HG03457 (cell line): ENCODE measurements around the gene LIPE.
A peak's percentile ranks its signal among the peaks of the same experiment; 100 is the strongest.

Experiments
- ATAC-seq: cut with Tn5 transposase; IDR thresholded peaks from one replicate; pipeline ENCODE4 v1.9.1; 2021; ENCODE audit warnings: moderate number of reproducible peaks; ENCODE audit not compliant: unreplicated experiment

The LIPE gene

DNA sequence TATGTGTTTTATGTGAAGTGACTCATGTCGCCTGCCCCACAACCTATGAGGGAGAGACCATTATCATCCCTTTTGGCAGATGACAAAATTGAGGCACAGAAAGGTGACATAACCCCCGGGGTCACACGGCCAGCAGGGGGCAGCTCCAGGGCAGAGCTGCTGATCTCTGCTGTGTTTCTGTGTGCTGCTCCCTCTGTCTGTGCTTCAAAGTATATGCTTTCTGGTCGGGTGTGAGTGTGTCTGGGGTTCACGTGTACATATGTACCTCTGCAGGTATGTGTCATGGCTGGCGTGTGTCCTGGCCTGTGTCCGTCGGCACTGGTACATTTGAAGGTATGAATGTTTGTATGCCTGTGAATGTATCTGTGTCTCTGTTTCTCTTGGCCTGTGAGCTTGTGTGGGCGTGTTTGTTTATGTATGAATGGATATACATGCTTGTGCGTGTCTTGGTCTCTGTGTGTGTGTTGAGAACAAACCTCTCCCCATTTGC is 7.1 kb downstream of the LIPE start:
- no peak for ATAC-seq

DNA sequence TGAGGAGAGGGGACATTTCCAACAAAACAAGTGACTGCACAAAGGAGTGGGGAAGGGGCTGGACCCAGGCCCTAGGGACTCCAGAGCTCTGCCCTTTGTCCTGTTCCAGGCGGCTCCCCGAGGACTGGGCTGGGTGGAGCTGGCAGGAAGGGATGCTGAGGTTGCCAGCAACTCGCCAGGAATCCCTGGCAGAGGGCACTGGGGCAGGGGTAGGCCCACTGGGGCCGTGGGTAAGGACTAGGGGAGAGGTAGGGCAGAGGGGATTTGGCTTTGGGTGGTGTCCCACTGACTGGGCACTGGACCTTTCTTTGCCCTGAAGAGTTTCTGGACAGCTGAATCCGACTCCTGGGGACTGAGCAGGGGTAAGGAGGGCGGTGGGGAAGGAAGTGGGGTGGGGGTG is 7.9 kb downstream of the LIPE start:
- no peak for ATAC-seq

DNA sequence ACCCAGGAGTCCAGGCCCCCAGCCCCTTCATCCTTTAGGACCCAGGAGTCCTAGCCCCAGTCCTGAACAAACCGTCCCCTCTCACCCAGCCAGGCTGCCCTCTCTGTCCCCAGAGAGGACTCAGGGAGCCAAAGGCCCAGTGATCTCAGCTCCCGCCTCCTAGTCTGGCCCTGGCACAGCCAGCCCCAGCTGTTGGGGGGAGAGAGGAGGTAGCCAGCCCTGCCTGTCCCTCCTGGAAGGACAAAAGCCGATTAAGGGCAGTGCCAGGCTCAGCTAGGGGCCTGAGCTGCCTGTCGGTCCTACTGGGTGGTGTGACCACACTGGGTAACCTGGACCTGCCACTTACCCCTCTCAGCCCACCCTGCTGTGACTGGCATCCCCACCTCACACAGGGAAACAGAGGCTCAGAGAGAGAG is 14.5 kb downstream of the LIPE start:
- no peak for ATAC-seq

DNA sequence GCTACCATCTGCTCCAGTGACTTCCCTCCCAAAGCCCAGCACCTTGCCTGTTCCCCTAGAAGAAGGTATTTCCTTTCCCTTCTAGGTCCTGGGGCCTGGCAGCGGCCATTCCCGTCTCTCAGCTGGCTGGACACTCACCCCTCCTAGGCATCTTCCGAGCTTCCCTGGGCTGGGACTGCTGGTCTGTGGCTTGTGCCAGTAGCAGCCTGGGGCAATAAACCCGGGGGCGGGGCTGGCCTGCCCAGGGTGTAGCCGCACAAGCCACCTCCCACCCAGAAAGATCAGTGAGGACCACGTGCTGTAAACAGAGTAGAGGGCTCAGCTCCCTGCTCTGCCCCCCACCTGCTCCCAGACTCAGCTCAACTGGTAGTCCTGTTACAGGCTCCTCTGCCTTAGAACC is 15.0 kb downstream of the LIPE start:
- ATAC-seq: no peak

DNA sequence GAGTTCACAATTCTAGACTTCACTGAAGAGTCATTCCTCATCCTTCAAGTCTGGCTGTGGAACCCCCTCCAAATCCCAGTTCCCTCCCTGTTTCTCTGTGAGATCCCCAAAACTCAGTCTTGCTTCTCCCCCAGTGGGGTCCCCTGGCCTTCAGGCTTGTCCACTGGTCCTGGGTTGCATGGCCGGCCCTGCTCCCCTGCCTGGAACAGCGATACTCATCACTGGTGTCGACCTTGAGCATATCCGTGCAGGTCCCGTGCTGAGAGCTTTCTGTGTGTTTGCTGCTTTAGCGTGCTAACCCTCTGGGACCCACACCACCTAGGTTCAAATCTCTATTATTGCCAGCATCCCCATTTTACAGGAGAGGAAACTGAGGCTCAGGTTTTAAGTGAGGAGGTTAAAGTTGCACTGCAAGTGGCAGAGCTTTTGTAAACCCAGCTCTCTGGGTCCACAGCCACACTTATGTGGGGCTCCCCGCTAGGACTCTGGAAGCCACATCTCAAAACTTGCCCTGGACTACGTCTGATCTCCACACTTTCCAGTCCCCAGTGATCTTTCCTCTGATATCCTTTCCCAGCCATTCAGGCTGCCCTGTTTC is 15.5 kb downstream of the LIPE start:
- no peak for ATAC-seq

DNA sequence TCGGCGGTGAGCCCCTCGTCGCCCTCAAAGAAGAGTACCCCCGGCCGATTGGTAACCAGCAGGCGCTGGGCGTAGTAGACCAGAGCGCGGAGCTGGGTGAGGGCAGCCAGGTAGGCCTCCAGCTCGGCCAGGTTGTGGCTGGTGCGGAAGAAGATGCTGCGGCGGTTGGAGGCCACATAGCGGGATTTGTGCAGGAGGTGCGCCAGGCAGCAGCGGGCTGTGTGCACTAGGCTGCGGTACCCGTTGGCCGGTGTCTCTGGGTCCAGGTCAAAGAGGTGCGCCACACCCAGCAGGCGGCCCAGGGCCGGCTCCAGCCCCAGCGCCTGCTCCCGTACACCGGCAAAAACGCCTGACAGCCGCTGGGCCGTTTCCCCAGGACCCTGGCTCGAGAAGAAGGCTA is 16.8 kb downstream of the LIPE start:
- no peak for ATAC-seq

DNA sequence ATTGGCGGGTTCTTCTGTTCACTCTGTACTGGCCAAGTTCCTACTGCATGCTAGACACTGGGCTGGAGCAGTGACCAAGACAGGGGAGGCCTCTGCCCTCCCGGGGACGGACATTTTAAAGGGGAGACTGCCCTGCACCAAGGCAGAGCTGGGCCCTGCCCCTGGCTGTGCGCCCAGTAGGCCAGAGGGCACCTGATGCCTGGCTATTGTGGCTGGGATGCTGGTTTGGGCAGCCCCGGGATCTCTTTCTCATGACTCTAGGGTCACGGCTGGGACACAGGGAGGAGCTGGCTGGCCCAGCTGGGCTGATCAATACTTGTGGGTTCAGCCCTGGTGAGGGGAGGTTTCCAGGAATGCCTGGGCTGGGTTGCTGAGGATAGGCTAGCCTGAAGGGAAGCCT is 17.7 kb downstream of the LIPE start:
- ATAC-seq: no peak

DNA sequence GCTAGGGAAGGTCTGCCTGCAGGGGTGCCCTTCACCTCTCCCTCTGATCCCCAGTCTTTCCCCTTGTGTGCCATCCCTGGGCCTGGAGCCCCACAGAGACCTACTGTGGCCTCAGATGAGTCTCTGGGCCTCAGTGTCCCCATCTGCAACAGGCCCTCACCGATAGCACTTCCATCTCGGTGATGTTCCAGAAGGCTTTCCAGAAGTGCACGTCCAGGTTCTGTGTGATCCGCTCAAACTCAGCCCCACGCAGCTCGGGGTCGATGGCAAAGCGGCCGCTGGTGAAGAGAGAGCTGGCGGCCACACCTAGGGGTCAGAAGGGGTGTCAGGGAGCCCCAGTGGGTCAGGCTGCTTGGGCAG is 19.4 kb downstream of the LIPE start:
- ATAC-seq: no peak

DNA sequence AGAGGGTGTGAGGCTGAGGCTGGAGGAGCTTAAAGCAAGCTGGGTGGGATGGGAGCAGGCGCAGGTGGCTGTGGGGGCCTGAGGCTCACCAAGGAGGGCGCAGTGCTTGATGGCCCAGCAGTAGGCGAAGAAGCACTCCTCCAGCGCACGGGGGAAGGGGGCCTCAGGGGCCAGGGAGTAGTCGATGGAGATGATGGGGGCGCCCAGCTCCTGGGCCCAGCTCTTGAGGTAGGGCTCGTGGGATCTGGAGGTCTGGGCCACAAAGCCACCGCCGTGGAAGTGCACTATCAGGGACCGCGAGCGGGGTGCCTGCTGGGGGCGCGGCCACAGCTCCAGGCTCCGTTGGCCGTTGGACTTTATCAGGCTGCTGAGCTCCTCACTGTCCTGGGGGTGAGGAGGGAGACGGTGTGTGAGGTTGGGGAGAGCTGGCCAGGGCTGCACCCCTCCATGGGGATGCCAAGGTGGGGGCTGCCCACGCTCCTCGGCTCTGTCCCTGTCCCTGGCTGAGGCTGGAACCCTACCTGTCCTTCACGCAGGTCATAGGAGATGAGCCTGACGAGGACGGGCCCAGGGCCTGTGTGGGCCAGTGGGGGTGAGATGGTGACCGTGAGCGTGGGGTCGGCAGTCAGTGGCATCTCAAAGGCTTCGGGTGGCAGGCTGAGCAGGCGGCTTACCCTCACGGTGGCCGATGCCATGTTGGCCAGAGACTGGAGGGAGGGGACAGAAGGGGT is 19.9 kb downstream of the LIPE start:
- ATAC-seq: no peak

DNA sequence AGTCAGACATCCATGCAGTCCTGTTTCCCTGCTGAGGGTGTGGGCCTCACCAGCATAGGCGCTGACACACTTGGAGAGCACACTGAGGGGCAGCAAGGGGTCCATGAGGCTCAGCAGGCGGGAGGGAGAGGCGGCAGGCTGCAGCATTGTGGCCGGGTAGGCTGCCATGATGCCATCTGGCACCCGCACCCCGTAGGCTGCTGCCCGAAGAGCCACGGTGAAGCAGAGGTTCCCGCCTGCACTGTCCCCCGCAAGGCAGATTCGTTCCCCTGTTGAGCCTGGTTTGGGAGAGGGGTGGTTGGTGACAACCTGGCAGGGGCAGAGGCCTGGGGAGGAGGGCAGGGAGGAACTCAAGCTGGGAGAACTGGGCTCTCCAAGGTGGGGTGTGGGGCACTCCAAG is 21.1 kb downstream of the LIPE start:
- ATAC-seq: no peak

DNA sequence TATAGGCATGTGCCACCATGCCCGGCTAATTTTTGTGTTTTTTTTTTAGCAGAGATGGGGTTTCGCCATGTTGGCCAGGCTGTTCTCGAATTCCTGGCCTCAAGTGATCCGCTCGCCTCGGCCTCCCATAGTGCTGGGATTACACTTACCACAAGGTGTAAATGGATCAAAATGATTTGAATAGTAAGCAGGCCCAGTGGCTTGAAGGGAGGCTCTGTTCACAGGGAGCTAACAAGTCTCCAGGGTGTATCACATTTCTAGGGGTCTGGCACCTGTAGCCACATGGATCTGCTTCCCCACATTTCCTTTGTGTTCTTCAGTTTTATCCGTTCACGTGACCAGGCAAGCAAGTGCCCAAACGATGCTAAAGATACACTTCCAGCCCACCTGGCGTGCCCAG is 23.6 kb downstream of the LIPE start:
- ATAC-seq: no peak

DNA sequence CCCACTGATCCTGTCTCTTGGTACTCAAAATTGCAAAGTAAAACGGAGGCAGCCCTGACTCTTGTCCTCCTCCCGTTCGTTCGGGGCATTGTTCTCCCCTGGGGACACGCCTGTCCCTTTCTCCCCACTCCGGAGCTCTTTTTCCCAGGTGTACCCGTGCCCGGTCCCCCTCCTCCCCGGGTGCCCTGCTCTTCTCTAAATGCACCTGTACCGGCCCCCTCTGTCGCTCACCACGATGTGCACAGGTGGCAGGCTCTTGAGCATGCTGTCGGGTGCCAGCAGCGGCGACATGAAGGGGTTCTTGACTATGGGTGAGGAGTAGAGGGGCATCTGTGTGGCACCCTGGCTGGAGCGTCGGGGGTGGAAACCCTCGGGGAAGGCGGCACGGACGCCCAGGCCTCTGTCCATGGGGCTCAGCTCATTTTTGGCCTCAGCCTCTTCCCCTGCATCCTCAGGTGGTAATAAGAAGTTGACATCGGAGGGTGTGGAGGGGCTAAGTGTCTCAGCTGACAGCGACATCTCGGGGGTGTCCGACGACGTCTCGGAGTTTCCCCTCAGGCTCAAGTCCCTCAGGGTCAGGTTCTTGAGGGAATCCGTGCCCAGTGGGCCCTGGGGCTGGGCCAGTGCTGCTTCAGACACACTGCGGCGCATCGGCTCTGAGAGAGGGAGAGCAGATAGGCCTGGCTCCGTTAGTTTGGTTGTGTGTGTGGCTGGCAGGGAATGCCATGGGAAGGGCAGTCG is 24.6 kb downstream of the LIPE start:
- no peak for ATAC-seq

DNA sequence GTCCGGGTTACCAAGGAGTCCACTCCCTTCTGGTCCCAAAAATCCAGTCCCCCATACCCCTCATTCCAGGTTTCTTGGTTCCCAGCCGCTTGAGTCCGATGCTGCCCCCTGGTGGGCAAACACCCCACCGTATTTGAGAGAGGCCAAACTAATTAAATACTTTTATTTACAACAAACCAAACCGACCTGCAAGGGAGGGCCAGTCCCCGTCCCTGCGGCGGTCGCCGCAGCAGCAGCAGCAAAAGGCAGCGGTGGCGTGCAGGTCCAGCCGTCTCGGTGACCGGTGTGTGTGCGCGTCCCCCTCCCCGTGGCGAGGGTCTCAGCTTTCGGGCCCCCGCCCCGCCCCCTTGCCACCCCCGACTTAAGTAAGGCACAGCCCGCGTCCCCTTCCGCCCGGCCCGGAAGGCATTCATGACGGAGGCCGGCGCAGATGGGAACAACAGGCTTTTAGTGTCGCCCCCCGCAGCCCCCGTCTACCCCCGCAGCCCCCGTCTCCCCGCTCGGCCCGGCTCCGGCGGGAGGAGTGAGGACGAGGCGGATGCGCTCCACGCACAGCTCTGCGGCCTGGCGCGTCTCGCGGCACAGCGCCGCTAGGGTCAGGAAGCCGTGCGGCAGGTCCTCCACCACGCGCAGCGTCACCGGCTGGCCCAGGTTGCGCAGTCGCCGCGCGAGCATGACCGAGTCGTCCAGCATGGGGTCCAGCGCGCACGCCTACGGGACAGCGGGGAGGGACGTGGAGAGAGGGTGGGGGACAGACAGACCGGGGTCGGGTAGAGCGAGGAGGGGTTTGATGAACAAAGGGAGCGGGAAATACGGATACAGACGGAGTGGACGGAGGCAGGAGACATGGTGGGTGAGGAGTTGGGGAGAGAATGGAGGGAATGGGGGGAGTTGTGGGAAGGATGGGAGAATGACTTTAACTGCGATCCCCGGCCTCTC is 25.6 kb downstream of the LIPE start:
- no peak for ATAC-seq

DNA sequence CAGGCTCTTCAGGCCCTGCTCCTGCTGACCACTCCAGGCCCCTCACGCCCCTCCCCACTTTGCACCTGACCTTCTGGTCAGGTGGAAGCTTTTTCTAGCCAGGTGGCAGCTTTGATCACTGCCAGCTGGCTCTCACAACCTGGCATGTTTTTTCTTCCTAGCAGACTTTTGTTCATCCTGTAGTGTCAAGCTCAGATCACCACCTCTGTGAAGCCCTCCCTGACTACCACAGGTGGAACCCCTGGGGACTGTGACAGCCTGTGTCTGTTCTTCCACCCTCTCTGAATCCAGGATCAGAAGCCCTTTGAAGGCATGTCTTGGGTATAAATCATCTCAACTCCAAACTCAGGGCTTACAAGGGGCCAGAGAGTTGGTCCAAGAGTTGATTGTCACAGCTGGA is 26.8 kb downstream of the LIPE start:
- no peak for ATAC-seq

DNA sequence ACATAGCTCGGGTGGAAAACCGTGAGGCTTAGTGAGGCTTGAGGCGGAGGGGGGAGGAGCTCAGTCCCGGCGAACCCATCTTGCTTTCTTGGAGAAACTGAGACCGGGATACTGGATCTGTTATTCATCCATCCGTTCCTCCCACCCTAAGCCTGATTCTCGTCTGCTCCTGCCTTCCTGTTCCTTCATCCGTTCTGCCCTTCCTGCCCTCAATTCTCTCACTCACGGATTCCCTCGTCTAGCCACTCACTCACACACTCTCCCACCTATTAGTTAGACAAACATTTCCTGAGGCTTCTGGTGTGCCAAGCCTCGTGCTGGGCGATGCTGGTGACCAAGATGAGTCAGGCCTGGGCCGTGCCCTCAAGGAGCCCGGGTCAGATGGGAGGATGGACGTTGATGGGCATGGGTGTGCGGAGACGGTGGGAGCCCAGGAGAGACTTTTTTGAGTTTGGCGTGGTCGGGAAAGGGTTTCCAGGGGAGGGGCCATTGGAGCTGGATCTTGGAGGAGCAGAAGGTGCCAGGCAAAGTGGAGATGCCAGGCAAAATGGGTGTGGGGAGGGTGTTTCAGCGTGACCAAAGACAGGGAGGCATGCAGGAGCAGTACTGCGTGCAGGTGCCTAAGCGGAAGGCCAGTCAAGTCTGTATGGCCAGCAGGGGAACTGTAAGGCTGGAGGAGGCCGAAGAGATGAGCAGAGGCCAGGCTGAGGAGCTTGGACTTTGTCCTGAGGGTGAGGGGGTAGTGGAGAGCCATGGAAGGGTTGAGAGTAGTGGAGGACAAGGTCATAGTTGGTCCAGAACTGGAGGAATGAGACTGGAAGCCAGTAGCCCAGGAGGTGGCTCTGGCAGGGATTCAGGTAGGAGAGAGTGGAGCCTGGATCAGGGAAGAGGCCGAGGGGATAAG is 29.7 kb downstream of the LIPE start:
- no peak for ATAC-seq

DNA sequence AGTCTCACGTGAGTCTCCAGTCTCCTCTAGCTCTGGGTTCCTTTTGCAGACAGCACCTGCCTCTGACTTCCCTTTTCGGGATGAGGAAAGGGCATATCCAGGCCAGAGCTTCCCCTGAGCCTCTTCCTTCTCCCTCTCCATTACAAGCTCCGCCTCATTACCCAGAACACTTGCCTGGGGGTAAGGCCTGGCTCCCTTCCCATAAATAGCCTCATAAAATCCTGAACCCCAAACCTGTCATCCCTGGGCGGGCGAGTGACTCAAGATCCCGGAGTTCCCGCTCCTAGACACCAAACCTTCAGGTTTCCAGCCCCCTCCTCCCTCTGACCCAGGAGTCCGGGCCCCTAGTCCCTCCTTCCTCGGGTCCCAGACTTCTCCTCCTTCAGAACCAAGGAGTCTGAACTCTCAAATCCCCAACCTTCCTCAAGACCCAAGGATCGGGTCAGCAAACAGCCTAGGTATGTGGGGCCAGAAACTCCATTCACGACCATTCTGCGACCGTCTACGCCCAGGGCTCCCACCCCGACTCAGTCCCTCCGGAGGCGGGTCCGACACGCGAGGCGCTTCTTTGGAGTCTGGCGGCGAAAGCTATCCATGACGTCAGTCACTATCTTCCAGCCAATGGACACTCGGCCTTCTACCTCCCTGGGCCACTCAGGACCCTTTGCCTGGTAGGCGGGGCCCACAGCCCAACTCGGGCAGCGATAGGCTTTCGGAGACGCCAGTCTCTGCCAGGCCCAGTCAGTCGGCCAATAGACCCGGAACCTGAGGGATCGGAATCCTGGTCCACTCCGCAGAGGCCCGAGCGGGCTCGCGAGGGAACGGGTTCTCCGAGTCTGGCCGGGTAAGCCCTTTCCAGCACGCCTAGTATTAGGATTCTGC is 30.6 kb downstream of the LIPE start:
- peak; percentile 91 for ATAC-seq

DNA sequence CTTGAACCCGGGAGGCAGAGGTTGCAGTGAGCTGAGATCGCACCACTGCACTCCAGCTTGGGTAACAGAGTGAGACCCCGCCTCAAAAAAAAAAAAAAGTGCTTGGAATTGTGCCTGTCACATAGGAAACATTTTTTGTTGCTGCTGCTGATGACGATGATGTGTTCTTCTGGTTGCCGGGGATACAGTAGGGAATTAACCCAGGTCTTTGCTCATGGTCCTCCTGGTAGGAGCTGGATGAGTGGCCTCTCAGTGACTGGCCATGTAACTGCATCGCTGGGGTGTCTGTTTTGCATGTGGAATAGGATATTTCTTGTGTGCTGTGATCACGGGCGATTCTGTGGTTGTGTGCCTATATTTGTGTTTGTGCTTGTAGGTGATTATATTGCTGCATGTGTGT is 32.4 kb downstream of the LIPE start:
- no peak for ATAC-seq

DNA sequence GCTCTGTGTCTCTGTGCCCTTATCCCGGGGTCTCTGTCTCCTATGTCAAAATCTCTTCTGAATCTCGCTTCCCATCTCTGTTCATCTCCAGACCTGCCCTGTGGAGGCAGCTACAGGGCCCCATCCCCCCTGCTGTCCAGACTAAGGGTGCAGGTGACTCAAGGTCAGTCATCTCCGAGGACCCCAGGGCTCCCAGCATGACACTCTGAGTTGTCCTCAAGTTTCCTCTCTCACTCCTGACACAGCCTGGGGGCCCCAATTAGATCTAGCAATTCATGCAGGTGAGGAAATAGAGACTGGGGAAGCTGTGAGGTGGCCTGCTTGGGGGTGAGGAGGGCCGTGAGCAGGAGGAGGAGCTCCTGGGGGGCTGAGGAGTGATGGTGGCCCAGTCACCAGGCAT is 35.0 kb downstream of the LIPE start:
- ATAC-seq: no peak

DNA sequence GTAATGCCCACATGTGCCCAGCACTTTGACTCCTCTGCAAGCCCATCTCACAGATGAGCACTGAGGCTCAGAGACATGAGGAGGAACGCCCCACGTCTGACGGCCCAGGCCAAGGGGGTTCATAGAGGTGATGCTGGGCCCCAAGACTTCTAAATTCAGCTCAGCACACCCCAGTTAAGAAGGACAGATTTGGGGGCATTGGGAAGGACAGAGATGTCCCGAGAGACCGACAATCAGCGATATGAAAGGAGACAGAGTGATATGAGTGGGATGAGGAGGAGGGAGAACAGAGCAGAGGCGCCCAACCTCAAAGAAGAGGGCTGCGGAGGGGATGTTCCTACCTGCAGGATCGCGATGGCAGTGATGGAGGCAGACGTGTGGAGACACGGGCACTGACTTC is 37.3 kb downstream of the LIPE start, which contains the start of gene CNFN:
Gene CNFN (minus strand): TSS at position 399 of the 400 bp plus-strand sequence. CDS start 1,260 bp downstream, outside the sequence.
- no peak for ATAC-seq
